ENCODE measurements around the gene KDM2B.
A peak's percentile ranks its signal among the peaks of the same experiment; 100 is the strongest.
"Not testable (repeated sequence)": the region's sequence is repeated elsewhere in the genome, so short reads cannot be mapped to it uniquely, and the experiment has no call there.

KDM2B gene

GRCh38 chr12:121603581-121603980, 22.8 kb upstream of the KDM2B start:
- TF ChIP-seq CTCF (IDR thresholded peaks at IDR 0.05) = no peak
- DNase-seq (ENCODE audit: low spot score) = no peak
- Histone ChIP-seq H3K27ac (no peak overlapping the region), H3K4me3 (no peak overlapping the region)

GRCh38 chr12:121602766-121603165, 21.9 kb upstream of the KDM2B start:
- Histone ChIP-seq H3K4me3 (no peak overlapping the region), H3K27ac (no peak overlapping the region)
- no peak for TF ChIP-seq CTCF (IDR thresholded peaks at IDR 0.05)
- DNase-seq (ENCODE audit: low spot score) = no peak

- H3K27ac ChIP-seq = no peak overlapping the region
- TF ChIP-seq CTCF (IDR thresholded peaks at IDR 0.05) = no peak
- no peak for DNase-seq (ENCODE audit: low spot score)
- no peak overlapping the region for H3K4me3 ChIP-seq
Observed at GRCh38 chr12:121600702-121601336, 20.0 kb upstream of the KDM2B start.

- no peak overlapping the region for H3K4me3 ChIP-seq
- TF ChIP-seq CTCF (IDR thresholded peaks at IDR 0.05) = no peak
- no peak for DNase-seq (ENCODE audit: low spot score)
- no peak overlapping the region for H3K27ac ChIP-seq
Observed at GRCh38 chr12:121596526-121596925, 15.7 kb upstream of the KDM2B start.

GRCh38 chr12:121595520-121595919, 14.7 kb upstream of the KDM2B start:
- no peak overlapping the region for H3K4me3 ChIP-seq
- DNase-seq (ENCODE audit: low spot score) = no peak
- no peak for TF ChIP-seq CTCF (IDR thresholded peaks at IDR 0.05)

GRCh38 chr12:121592320-121592719, 11.5 kb upstream of the KDM2B start:
- no peak overlapping the region for H3K27ac ChIP-seq
- no peak for DNase-seq (ENCODE audit: low spot score)
- TF ChIP-seq CTCF (IDR thresholded peaks at IDR 0.05) = no peak
- no peak overlapping the region for H3K4me3 ChIP-seq

More at GRCh38 chr12:121595520-121595919, 14.7 kb upstream of the KDM2B start:
- H3K27ac ChIP-seq = no peak overlapping the region

- Histone ChIP-seq H3K27ac (peak overlapping the region; percentile 60 to 75), H3K4me3 (peak overlapping the region; percentile 61)
- TF ChIP-seq CTCF (IDR thresholded peaks at IDR 0.05) = no peak
- no peak for DNase-seq (ENCODE audit: low spot score)
Observed at GRCh38 chr12:121590476-121591143, 9.8 kb upstream of the KDM2B start.

- not testable (repeated sequence) for H3K27ac ChIP-seq; H3K4me3 ChIP-seq; DNase-seq (ENCODE audit: low spot score)
Observed at GRCh38 chr12:121584885-121585284, 4.1 kb upstream of the KDM2B start.

GRCh38 chr12:121583334-121583661, 2.5 kb upstream of the KDM2B start:
- H3K4me3 ChIP-seq; H3K27ac ChIP-seq; DNase-seq (ENCODE audit: low spot score): not testable (repeated sequence)
